Tibial artery (tissue), 4 donors: Measurements from ENCODE around the gene SIRPA.

Experiments used
- DNase-seq, 2 donors: peaks; one replicate each; pipeline ENCODE4 v3.0.0-alpha.2; 2019
- H3K27ac ChIP-seq, 2 donors: fragments of 200-600 bp; sonication (generic) in 1 of 2; 1 replicate in 1 of 2; 2 replicates in 1 of 2; pipeline ENCODE4 v1.5.1; 2018 to 2019; ENCODE audit warnings: mild to moderate bottlenecking in 1 of 2
- H3K27me3 ChIP-seq, 2 donors: fragments of 200-600 bp; sonication (generic) in 1 of 2; one replicate each; pipeline versions ENCODE4 v1.5.1 to v1.6.0; 2016 to 2019
- H3K36me3 ChIP-seq, 3 donors: fragments of 200-600 bp; sonication (generic) in 2 of 3; one replicate each; pipeline ENCODE4 v1.5.1; 2016 to 2019; ENCODE audit warnings: mild to moderate bottlenecking in 2 of 3
- H3K4me1 ChIP-seq, 4 donors: fragments of 200-600 bp; sonication (generic) in 2 of 4; 1 replicate in 3 of 4; 2 replicates in 1 of 4; pipeline ENCODE4 v1.5.1; 2016 to 2019
- H3K4me3 ChIP-seq, 2 donors: fragments of 200-600 bp; sonication (generic) in 1 of 2; 1 replicate in 1 of 2; 2 replicates in 1 of 2; pipeline ENCODE4 v1.5.1; 2018 to 2019; ENCODE audit warnings: mild to moderate bottlenecking in 2 of 2
- H3K9me3 ChIP-seq, 3 donors: fragments of 200-600 bp; sonication (generic) in 1 of 3; one replicate each; pipeline ENCODE4 v1.5.1; 2016 to 2019
- intact Hi-C: fragments of 100-400 bp; cut with DNase I; formaldehyde crosslinking; loops from one replicate; pipeline ENCODE4 v1.15.0; 2023; ENCODE audit warnings: low total_unique reads
- TF ChIP-seq, protein P1 (sequence below), 2 experiments: fragments of 200-600 bp in 1 of 2; fragments of 450-650 bp in 1 of 2; IDR thresholded peaks; one replicate each; pipeline ENCODE4 v1.5.1; 2017 to 2019; ENCODE audit warnings: antibody characterized with exemption in 2 of 2, mild to moderate bottlenecking in 1 of 2, moderate library complexity in 1 of 2

SIRPA gene

DNA sequence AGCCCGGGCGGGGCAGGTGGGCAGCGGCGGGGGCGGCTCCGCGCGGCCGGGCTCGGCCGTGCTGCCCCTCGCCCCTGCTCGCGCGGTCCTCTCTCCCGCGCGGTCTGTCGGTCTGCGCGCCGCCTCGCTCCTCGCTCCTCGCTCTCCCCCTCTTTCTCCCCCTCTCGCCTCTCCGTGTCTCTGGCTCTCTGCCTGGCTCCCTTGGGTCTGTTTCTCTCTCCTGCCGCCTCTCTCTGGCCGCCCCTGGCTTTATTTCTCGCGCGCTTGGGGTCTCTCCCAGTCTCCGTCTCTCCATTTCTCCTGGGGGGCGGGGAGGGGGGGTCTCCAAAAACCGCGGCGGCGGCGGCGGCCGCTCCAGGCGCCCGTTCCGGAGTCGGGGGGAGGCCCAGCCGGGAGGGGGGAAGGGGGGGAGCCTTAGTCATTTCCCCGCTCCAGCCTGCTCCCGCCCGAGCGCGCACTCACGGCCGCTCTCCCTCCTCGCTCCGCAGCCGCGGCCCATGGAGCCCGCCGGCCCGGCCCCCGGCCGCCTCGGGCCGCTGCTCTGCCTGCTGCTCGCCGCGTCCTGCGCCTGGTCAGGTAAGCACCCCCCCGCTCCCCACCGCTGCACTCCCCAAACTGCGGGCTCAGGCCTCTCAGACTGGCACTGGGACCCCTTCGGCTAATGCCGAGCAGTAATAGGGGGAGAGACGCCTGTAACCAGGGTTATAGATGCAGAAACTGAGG, at the start of gene SIRPA:
Gene SIRPA (plus strand): TSS at position 457 of the 723 bp plus-strand sequence. CDS start 41 bp downstream, at position 498.
- Histone ChIP-seq H3K27me3 (no peaks in the 10 kb centered on the region), H3K4me3 (peak within 1 kb of the TSS; percentile 57 to 72), H3K4me1 (peaks cover 0 to 74% (median 55%) of the 10 kb centered on the region in 4 donors), H3K9me3 (no peaks in the 10 kb centered on the region), H3K36me3 (no peaks in the 10 kb centered on the region), H3K27ac (peak within 1 kb of the TSS; percentile 88 to 97)
- intact Hi-C loops, result loop anchor here (5.0 kb wide), 3 partner anchors 78 to 207 kb away; partner anchors contain the start of gene STK35
- TF ChIP-seq, protein P1, sequence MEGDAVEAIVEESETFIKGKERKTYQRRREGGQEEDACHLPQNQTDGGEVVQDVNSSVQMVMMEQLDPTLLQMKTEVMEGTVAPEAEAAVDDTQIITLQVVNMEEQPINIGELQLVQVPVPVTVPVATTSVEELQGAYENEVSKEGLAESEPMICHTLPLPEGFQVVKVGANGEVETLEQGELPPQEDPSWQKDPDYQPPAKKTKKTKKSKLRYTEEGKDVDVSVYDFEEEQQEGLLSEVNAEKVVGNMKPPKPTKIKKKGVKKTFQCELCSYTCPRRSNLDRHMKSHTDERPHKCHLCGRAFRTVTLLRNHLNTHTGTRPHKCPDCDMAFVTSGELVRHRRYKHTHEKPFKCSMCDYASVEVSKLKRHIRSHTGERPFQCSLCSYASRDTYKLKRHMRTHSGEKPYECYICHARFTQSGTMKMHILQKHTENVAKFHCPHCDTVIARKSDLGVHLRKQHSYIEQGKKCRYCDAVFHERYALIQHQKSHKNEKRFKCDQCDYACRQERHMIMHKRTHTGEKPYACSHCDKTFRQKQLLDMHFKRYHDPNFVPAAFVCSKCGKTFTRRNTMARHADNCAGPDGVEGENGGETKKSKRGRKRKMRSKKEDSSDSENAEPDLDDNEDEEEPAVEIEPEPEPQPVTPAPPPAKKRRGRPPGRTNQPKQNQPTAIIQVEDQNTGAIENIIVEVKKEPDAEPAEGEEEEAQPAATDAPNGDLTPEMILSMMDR (IDR thresholded peaks at IDR 0.05), result no peak
- peak; percentile 64 to 87 for DNase-seq

DNA sequence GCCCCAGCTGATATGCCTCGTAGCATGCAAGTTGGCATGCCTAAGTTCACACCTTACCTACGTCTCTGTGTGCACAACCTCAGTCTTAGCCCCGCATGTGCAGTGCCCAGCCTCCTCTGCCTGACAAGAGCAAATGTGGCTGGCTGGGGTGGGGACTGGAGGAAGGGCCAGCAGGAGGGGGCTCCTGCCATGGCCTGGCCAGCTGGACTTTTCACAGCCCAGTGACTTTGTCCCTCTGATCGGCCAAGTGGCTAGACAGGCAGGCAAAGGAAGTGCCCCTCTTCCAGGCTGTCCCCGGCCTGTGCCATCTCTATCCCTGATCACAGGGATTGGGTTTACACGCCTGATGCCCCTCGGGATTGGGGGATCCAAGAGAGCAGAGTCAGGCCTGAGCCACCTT, 49.5 kb upstream of the SIRPA start:
- H3K9me3 ChIP-seq, result no peaks in the 10 kb centered on the region
- no peaks in the 10 kb centered on the region for H3K27me3 ChIP-seq
- H3K4me1 ChIP-seq, result peaks cover 0 to 5% (median 0%) of the 10 kb centered on the region in 4 donors
- H3K4me3 ChIP-seq, result no peak overlapping the region
- no peaks in the 10 kb centered on the region for H3K36me3 ChIP-seq
- no peak overlapping the region for H3K27ac ChIP-seq
- TF ChIP-seq, protein P1 (IDR thresholded peaks at IDR 0.05), result no peak
- intact Hi-C loops, result no loop called here
- DNase-seq, result no peak

DNA sequence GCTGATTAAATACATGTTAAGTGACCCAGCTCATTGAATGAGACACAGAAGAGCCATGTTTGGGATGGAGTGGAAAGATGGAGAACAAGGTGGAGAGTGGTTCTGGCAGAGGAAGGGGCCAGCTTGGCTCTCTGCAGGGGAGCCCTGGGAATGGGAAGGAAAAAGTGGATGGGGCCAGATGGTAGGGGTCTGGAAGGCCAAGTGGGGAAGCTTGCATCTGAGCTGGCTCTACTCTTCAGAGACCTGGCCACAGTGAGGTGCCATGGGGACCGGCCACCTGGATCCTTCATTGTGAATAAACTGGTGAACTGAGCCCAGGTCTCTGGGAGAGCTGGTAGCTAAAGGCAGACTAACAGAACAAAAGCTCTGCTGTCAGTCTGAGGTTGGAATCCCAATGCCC, 48.9 kb upstream of the SIRPA start:
- no peak for DNase-seq
- H3K9me3 ChIP-seq, result no peaks in the 10 kb centered on the region
- H3K4me3 ChIP-seq, result no peak overlapping the region
- H3K36me3 ChIP-seq, result no peaks in the 10 kb centered on the region
- peaks cover 0 to 3% (median 0%) of the 10 kb centered on the region in 4 donors for H3K4me1 ChIP-seq
- H3K27ac ChIP-seq, result no peak overlapping the region
- H3K27me3 ChIP-seq, result no peaks in the 10 kb centered on the region
- TF ChIP-seq, protein P1 (IDR thresholded peaks at IDR 0.05), result no peak
- intact Hi-C loops, result no loop called here

DNA sequence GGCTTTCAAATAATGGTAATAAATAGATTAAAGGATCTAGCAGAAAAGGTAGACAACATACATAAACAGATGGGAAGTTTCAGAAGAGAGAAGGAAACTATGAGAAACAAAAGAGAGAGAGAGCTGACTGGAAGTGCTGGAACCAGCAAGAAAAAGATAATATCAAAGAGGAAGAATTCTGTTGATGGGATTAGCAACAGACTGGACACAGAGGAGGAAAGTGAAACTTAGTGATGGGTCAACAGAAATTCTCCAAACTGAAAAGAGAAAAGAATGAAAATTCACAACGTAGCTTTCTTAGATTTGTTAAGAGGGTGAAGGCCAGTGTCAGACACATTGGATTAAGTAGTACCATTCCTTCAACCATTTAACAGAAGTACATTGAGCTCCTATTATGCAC, 48.3 kb upstream of the SIRPA start:
- TF ChIP-seq, protein P1 (IDR thresholded peaks at IDR 0.05), result no peak
- no peak overlapping the region for H3K4me3 ChIP-seq
- no peaks in the 10 kb centered on the region for H3K4me1 ChIP-seq
- no peak for DNase-seq
- H3K9me3 ChIP-seq, result no peaks in the 10 kb centered on the region
- no peak overlapping the region for H3K27ac ChIP-seq
- no peaks in the 10 kb centered on the region for H3K27me3 ChIP-seq
- intact Hi-C loops, result no loop called here
- H3K36me3 ChIP-seq, result no peaks in the 10 kb centered on the region

DNA sequence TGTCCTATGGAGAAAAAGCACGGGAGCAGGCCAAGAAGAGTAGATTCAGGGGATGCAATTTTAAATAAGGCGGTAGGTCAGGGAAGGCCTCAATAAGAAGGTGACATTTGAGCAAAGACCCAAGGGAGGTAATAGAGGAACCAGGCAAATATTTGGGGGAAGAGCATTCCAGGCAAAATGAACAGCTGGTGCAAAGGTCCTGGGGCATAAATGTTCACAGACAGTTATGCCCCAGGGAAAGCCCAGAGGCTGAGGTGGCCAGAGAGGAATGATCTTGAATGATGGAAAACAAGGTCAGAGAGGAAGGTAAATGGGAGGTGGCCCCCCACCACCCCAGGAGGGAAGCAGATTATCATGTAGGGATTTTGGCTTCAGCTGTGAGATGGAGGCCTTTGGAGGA, 47.4 kb upstream of the SIRPA start:
- TF ChIP-seq, protein P1 (IDR thresholded peaks at IDR 0.05), result no peak
- Histone ChIP-seq H3K4me3 (no peak overlapping the region), H3K36me3 (no peaks in the 10 kb centered on the region), H3K27ac (no peak overlapping the region), H3K4me1 (no peaks in the 10 kb centered on the region), H3K27me3 (no peaks in the 10 kb centered on the region), H3K9me3 (no peaks in the 10 kb centered on the region)
- no peak for DNase-seq
- intact Hi-C loops, result no loop called here
